Endodermal cell (in vitro differentiated cells): ENCODE data around the gene FBXL4. TPM values are rescaled to one million over a fixed set of nuclear protein-coding genes. Genes with fewer than 3 reads are reported as not detected.

Source experiments
- DNase-seq: peaks from one replicate; pipeline ENCODE4 v3.0.0-alpha.2; 2017
- H3K27ac ChIP-seq: 2 replicates; pipeline ENCODE4 v1.5.1; 2013; ENCODE audit warnings: mild to moderate bottlenecking, low read depth, low read length, moderate library complexity
- H3K27me3 ChIP-seq: 2 replicates; pipeline ENCODE4 v1.6.1; 2013; ENCODE audit warnings: mild to moderate bottlenecking, low read length, moderate library complexity; ENCODE audit not compliant: insufficient read depth, control insufficient read depth, poor library complexity, severe bottlenecking
- H3K36me3 ChIP-seq: 2 replicates; pipeline ENCODE4 v1.7.0; 2013; ENCODE audit warnings: mild to moderate bottlenecking, low read length, moderate library complexity; ENCODE audit not compliant: control insufficient read depth, insufficient read depth
- H3K4me1 ChIP-seq: one replicate; pipeline ENCODE4 v1.7.0; 2013; ENCODE audit warnings: low read length; ENCODE audit not compliant: control insufficient read depth, insufficient read depth
- H3K4me3 ChIP-seq: 2 replicates; pipeline ENCODE4 v1.5.1; 2013; ENCODE audit warnings: mild to moderate bottlenecking, low read length, moderate library complexity
- H3K9ac ChIP-seq: 2 replicates; pipeline ENCODE4 v1.6.1; 2013; ENCODE audit warnings: mild to moderate bottlenecking, low read length, moderate library complexity; ENCODE audit not compliant: poor library complexity, severe bottlenecking; ENCODE audit errors: extremely low read depth
- H3K9me3 ChIP-seq: 2 replicates; pipeline ENCODE4 v1.6.1; 2013; ENCODE audit warnings: mild to moderate bottlenecking, low read length, moderate library complexity; ENCODE audit not compliant: control insufficient read depth
- H3K27ac Mint-ChIP-seq: 2 replicates; pipeline ENCODE4 v1.8.0; 2020; ENCODE audit warnings: mixed read lengths
- H3K27me3 Mint-ChIP-seq: 2 replicates; pipeline ENCODE4 v1.8.0; 2021; ENCODE audit warnings: mild to moderate bottlenecking, mixed read lengths; ENCODE audit not compliant: insufficient read depth
- H3K36me3 Mint-ChIP-seq: 2 replicates; pipeline ENCODE4 v1.8.0; 2020; ENCODE audit warnings: low read depth, mixed read lengths
- H3K4me1 Mint-ChIP-seq: 2 replicates; pipeline ENCODE4 v1.8.0; 2020; ENCODE audit warnings: mixed read lengths
- H3K4me3 Mint-ChIP-seq: 2 replicates; pipeline ENCODE4 v1.8.0; 2020; ENCODE audit warnings: mild to moderate bottlenecking, moderate library complexity, mixed read lengths
- H3K9me3 Mint-ChIP-seq: 2 replicates; pipeline ENCODE4 v1.8.0; 2020; ENCODE audit warnings: mild to moderate bottlenecking, mixed read lengths
- CTCF ChIP-seq: fragments of 200-600 bp; sonication (generic); conservative IDR thresholded peaks from 2 replicates; pipeline ENCODE4 v1.5.0; 2021; ENCODE audit warnings: antibody characterized with exemption, mild to moderate bottlenecking
- WGBS, 2 experiments: methylation state at CpG; one replicate each; pipeline versions ENCODE4 v1.1.5 to v1.1.7; 2013; ENCODE audit warnings: missing lambda C conversion rate in 2 of 2, mixed read lengths in 1 of 2; ENCODE audit not compliant: insufficient coverage in 1 of 2, insufficient read length in 1 of 2; 5-methylcytosine and 5-hydroxymethylcytosine counted together
- long read RNA-seq, 4 experiments: library from polyadenylated mRNA in 2 of 4; library from RNA in 1 of 4; library from capped mRNA in 1 of 4; stranded (forward) in 3 of 4; unstranded in 1 of 4; transcript quantifications; one replicate each; pipeline ENCODE4 v2.0.0, GENCODE V29; 2020 to 2021; ENCODE audit warnings: inconsistent platforms in 1 of 4
- polyA plus RNA-seq, 2 experiments: library from polyadenylated mRNA; stranded (reverse); fragments of 50-300 nt; gene quantifications; one replicate each; pipeline ENCODE4 v1.2.3, GENCODE V29; 2013
- total RNA-seq, 2 donors: library from RNA; stranded (reverse); fragmentation: NEBNext Ultra II Directional in 1 of 2; extraction: Animal tissue kit (Norgen Biotek cat#: 25700) in 1 of 2; gene quantifications; 2 replicates in 1 of 2; 3 replicates in 1 of 2; pipeline ENCODE4 v1.2.1, GENCODE V29; 2021

Gene FBXL4
- total RNA-seq: 10 to 100 TPM; 14.1 to 17.4 TPM
- 8.4 TPM for polyA plus RNA-seq (2013, experiment 1 of 2)
- 8.3 TPM for polyA plus RNA-seq (2013, experiment 2 of 2)
- long read RNA-seq, experiment 1, partial matches to known transcripts: 1 of 7 reads
- long read RNA-seq, experiment 1, other reads (novel, unspliced or antisense): 4 of 7 reads
- long read RNA-seq, experiment 2, full-length matches to known transcripts: 14 of 30 reads
- long read RNA-seq, experiment 2, partial matches to known transcripts: 0 of 30 reads
- long read RNA-seq, experiment 2, other reads (novel, unspliced or antisense): 16 of 30 reads
- long read RNA-seq, experiment 3, full-length matches to known transcripts: 41 of 72 reads
- long read RNA-seq, experiment 3, partial matches to known transcripts: 14 of 72 reads
- long read RNA-seq, experiment 3, other reads (novel, unspliced or antisense): 17 of 72 reads
- long read RNA-seq, experiment 4, full-length matches to known transcripts: 6 of 9 reads
- long read RNA-seq, experiment 4, partial matches to known transcripts: 1 of 9 reads
- long read RNA-seq, experiment 4, other reads (novel, unspliced or antisense): 2 of 9 reads

GRCh38 chr6:98947411-98948292 lies at the start of gene FBXL4:
TSS of gene FBXL4 (minus strand) at chr6:98947946. CDS start at chr6:98926988, 20,958 bp downstream.
- peak; percentile 96 for DNase-seq
- WGBS, 2 experiments: 2 to 6% methylated on average over 16 to 90 of the region's 93 CpGs
- peaks cover 7% of the 10 kb centered on the region for H3K9me3 ChIP-seq
- Mint-ChIP-seq H3K4me1 (peaks cover 17% of the 10 kb centered on the region), H3K27ac (peak within 1 kb of the TSS; percentile 91), H3K4me3 (peak within 1 kb of the TSS; percentile 86), H3K36me3 (peaks cover 10% of the 10 kb centered on the region), H3K9me3 (peaks cover 10% of the 10 kb centered on the region), H3K27me3 (no peaks in the 10 kb centered on the region)
- no peaks in the 10 kb centered on the region for H3K36me3 ChIP-seq
- H3K27ac ChIP-seq: peak within 1 kb of the TSS; percentile 63
- peaks cover 3% of the 10 kb centered on the region for H3K4me1 ChIP-seq
- peak within 1 kb of the TSS; percentile 94 for H3K4me3 ChIP-seq
- no peak for TF ChIP-seq CTCF
- H3K9ac ChIP-seq: peak within 1 kb of the TSS; percentile 61
- no peaks in the 10 kb centered on the region for H3K27me3 ChIP-seq

GRCh38 chr6:98995116-98995515 lies 47.4 kb upstream of the FBXL4 start:
- Histone ChIP-seq H3K27ac (no peak overlapping the region), H3K9me3 (no peaks in the 10 kb centered on the region), H3K9ac (no peak overlapping the region), H3K36me3 (no peaks in the 10 kb centered on the region), H3K27me3 (no peaks in the 10 kb centered on the region), H3K4me1 (no peaks in the 10 kb centered on the region), H3K4me3 (no peak overlapping the region)
- Mint-ChIP-seq H3K9me3 (no peaks in the 10 kb centered on the region), H3K4me3 (no peak overlapping the region), H3K36me3 (no peaks in the 10 kb centered on the region), H3K27ac (no peak overlapping the region), H3K27me3 (no peaks in the 10 kb centered on the region), H3K4me1 (no peaks in the 10 kb centered on the region)
- DNase-seq: no peak
- TF ChIP-seq CTCF: no peak
- 85 to 100% methylated on average over 1 of the region's 1 CpG for WGBS, 2 experiments

GRCh38 chr6:98992535-98992934 lies 44.8 kb upstream of the FBXL4 start:
- H3K9me3 ChIP-seq: no peaks in the 10 kb centered on the region
- H3K9ac ChIP-seq: no peak overlapping the region
- Mint-ChIP-seq H3K36me3 (no peaks in the 10 kb centered on the region), H3K9me3 (no peaks in the 10 kb centered on the region), H3K4me1 (peaks cover 4% of the 10 kb centered on the region), H3K27ac (no peak overlapping the region), H3K27me3 (no peaks in the 10 kb centered on the region), H3K4me3 (no peak overlapping the region)
- H3K36me3 ChIP-seq: no peaks in the 10 kb centered on the region
- DNase-seq: no peak
- no peak overlapping the region for H3K27ac ChIP-seq
- no peaks in the 10 kb centered on the region for H3K4me1 ChIP-seq
- no peaks in the 10 kb centered on the region for H3K27me3 ChIP-seq
- no peak overlapping the region for H3K4me3 ChIP-seq
- TF ChIP-seq CTCF: no peak
- 88 to 97% methylated on average over 1 of the region's 1 CpG for WGBS, 2 experiments
